Nephron progenitor cell (in vitro differentiated cells): ENCODE results near the gene AP1M2.
"Not testable (repeated sequence)": the region's sequence is repeated elsewhere in the genome, so short reads cannot be mapped to it uniquely, and the experiment has no call there.

Experiments used
- DNase-seq: peaks from one replicate; pipeline ENCODE4 v3.0.0; 2021
- H3K27ac Mint-ChIP-seq: 2 replicates; pipeline ENCODE4 v1.8.0; 2021; ENCODE audit warnings: mild to moderate bottlenecking, moderate library complexity, mixed read lengths
- H3K27me3 Mint-ChIP-seq: 2 replicates; pipeline ENCODE4 v1.8.0; 2021; ENCODE audit warnings: mild to moderate bottlenecking, low read depth, mixed read lengths; ENCODE audit not compliant: poor library complexity
- H3K36me3 Mint-ChIP-seq: 2 replicates; pipeline ENCODE4 v1.8.0; 2021; ENCODE audit warnings: low read depth, mixed read lengths
- H3K4me1 Mint-ChIP-seq: 2 replicates; pipeline ENCODE4 v1.8.0; 2021; ENCODE audit warnings: mixed read lengths
- H3K4me3 Mint-ChIP-seq: 2 replicates; pipeline ENCODE4 v1.8.0; 2021; ENCODE audit warnings: mild to moderate bottlenecking, moderate library complexity, mixed read lengths
- H3K9me3 Mint-ChIP-seq: 2 replicates; pipeline ENCODE4 v1.8.0; 2021; ENCODE audit warnings: mild to moderate bottlenecking, moderate library complexity, mixed read lengths
- CTCF ChIP-seq: fragments of 200-600 bp; sonication (generic); IDR thresholded peaks from 2 replicates; pipeline ENCODE4 v1.5.0; 2021; ENCODE audit warnings: antibody characterized with exemption

Gene AP1M2

GRCh38 chr19:10537668-10538067 is 49.4 kb downstream of the AP1M2 start:
- peaks cover 32% of the 10 kb centered on the region for H3K27me3 Mint-ChIP-seq
- DNase-seq = no peak
- TF ChIP-seq CTCF = no peak
- no peaks in the 10 kb centered on the region for H3K36me3 Mint-ChIP-seq
- no peak overlapping the region for H3K27ac Mint-ChIP-seq
- H3K4me1 Mint-ChIP-seq = peaks cover 4% of the 10 kb centered on the region
- H3K9me3 Mint-ChIP-seq = peaks cover under 1% of the 10 kb centered on the region
- H3K4me3 Mint-ChIP-seq = no peak overlapping the region

DNA sequence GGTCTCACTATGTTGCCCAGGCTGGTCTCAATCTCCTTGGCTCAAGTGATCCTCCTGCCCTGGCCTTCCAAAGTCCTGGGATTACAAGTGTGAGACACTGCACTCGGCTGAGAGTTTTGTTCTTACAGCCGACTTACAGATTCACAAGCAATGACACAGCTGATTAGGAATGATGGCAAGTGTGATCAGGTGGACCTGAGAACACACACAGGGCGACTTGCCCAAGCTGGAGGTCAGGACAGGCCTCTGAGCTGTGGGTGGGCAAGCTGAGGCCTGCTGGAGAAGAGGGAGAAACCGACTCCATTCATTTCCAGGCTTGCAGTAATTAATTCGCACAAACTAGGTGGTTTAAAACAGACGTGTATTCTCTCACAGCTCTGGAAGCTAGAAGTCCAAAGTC is 51.5 kb downstream of the AP1M2 start:
- peaks cover 38% of the 10 kb centered on the region for H3K27me3 Mint-ChIP-seq
- peaks cover 6% of the 10 kb centered on the region for H3K9me3 Mint-ChIP-seq
- no peaks in the 10 kb centered on the region for H3K36me3 Mint-ChIP-seq
- DNase-seq = no peak
- TF ChIP-seq CTCF = no peak
- H3K4me3 Mint-ChIP-seq = no peak overlapping the region
- peak overlapping the region; percentile 51 for H3K27ac Mint-ChIP-seq
- H3K4me1 Mint-ChIP-seq = peaks cover 4% of the 10 kb centered on the region

DNA sequence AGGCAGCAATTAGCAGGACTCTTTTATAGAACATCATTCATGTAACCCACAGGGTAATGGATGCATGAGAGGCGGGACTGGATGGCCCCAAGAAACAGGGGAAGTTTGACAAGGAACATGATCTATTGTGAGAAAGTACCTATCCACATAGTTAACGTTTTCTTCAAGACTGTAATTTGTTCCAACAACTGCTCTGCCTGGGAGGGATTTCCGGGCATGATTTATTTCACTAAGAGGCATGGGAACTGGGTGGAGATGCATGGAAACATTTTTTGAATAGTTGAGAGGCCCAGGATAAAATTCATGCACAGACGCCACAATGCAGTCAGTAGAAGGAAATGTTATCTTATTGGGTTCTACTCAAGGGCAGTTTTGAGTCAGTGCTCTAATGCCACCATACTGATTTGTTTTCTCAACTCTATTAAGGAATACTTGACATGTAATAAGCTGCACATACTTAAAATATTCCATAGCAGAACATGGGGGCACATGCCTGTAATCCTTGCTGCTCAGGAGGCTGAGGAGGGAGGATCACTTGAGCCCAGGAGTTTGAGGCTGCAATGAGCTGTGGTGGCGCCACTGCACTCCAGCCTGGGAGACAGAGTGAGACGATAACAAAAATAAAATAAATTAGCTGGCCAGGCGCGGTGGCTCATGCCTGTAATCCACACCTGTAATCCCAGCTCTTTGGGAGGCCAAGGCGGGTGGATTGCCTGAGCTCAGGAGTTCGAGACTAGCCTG is 53.3 kb downstream of the AP1M2 start:
- H3K27me3 Mint-ChIP-seq = peaks cover 39% of the 10 kb centered on the region
- H3K4me3 Mint-ChIP-seq = no peak overlapping the region
- no peak for TF ChIP-seq CTCF
- DNase-seq = no peak
- H3K9me3 Mint-ChIP-seq = peaks cover 6% of the 10 kb centered on the region
- peaks cover 4% of the 10 kb centered on the region for H3K4me1 Mint-ChIP-seq
- no peak overlapping the region for H3K27ac Mint-ChIP-seq
- H3K36me3 Mint-ChIP-seq = no peaks in the 10 kb centered on the region

DNA sequence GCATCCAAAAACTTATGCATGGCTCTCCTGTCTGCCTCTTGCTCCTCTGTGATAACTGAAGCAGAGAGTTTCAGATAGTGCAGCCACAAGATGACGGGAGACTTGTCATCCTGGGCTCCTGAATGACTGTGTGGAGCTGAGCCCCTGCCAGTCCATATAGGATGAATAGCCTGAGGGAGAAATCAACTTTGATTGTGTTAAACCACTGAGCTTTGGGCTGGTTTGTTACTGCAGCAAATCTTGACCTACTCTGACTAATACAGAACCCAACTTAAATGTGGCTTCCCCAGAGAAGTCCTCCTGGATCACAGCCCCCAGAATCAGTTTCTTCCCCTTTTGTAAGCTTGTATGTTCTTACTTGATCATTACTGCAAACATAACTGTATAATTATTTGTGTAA is 54.7 kb downstream of the AP1M2 start:
- no peak overlapping the region for H3K4me3 Mint-ChIP-seq
- H3K36me3 Mint-ChIP-seq = no peaks in the 10 kb centered on the region
- H3K9me3 Mint-ChIP-seq = peaks cover 6% of the 10 kb centered on the region
- no peak for DNase-seq
- peaks cover 4% of the 10 kb centered on the region for H3K4me1 Mint-ChIP-seq
- TF ChIP-seq CTCF = no peak
- peak overlapping the region; percentile 44 for H3K27ac Mint-ChIP-seq
- H3K27me3 Mint-ChIP-seq = peaks cover 32% of the 10 kb centered on the region

- H3K4me1 Mint-ChIP-seq, H3K9me3 Mint-ChIP-seq, H3K27ac Mint-ChIP-seq, DNase-seq, H3K4me3 Mint-ChIP-seq, H3K36me3 Mint-ChIP-seq: not testable (repeated sequence)
- H3K27me3 Mint-ChIP-seq = peaks cover 17% of the 10 kb centered on the region
Measured at GRCh38 chr19:10526887-10527286, 60.2 kb downstream of the AP1M2 start.

- TF ChIP-seq CTCF = no peak
- H3K9me3 Mint-ChIP-seq = no peaks in the 10 kb centered on the region
- H3K27ac Mint-ChIP-seq = no peak overlapping the region
- H3K36me3 Mint-ChIP-seq = no peaks in the 10 kb centered on the region
- no peak overlapping the region for H3K4me3 Mint-ChIP-seq
- H3K27me3 Mint-ChIP-seq = peaks cover 13% of the 10 kb centered on the region
- no peak for DNase-seq
- H3K4me1 Mint-ChIP-seq = peaks cover 6% of the 10 kb centered on the region
Measured at GRCh38 chr19:10525636-10526035, 61.5 kb downstream of the AP1M2 start.
